Stimulated activated CD8-positive, alpha-beta memory T cell treated with anti-CD3 and anti-CD28 coated beads, Interleukin-2, amount 100 ng/mL, for 48 hours (primary cell): Measurements from ENCODE around the gene RUNDC3A.

Experiments
- DNase-seq, 2 donors: peaks; one replicate each; pipeline ENCODE4 v3.0.0-alpha.2; 2020; ENCODE audit warnings: low read depth in 2 of 2

The RUNDC3A gene

DNA sequence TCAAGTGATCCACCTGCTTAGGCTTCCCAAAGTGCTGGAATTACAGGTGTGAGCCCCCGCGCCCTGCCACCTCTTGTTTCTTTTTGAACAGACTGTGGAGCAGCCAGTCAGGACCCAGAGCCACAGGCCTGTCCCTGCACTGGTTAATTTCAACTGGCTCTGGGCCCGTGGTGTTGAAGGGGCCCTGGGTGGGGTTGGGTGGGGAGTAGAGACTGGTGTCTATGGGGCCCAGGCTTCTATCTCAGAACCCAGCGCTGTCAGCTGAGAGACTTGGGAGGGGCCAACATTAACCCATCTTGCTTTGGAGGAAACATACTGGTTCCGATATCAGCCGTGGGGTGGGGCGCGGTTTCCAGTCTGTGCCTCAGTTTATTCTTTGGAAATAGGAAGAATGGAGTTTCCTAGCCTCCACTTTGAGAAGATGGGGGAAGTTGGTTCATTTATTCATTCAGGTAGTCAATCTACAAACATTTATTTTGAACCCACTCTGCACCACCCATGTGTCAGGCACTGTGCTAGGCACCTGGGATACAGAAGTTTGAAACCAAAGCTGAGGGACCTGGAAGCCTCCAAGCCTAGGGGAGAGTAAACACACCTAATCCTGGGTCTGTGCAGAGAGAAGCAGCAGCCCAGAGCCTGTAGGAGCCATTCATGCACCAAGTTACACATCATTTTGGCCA lies 24.9 kb upstream of the RUNDC3A start:
- DNase-seq = no peak

DNA sequence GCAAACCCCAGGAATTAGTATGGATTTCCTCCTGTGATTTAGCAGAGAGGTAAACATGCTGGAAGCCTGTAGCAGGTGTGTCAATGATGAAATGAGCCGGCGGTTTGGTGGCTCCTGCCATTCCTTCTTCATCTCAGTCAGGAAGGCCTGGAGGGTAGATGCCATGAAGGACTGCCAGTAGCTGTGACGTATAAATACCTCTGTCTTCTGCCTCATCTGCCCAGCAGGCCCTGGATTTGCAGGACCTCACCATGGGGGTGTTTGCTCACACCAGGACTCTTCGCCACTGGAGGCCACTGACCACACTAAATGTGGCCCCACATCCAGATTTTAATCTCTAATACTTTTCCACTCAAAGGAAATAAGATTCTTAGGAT lies 24.4 kb upstream of the RUNDC3A start:
- no peak for DNase-seq

DNA sequence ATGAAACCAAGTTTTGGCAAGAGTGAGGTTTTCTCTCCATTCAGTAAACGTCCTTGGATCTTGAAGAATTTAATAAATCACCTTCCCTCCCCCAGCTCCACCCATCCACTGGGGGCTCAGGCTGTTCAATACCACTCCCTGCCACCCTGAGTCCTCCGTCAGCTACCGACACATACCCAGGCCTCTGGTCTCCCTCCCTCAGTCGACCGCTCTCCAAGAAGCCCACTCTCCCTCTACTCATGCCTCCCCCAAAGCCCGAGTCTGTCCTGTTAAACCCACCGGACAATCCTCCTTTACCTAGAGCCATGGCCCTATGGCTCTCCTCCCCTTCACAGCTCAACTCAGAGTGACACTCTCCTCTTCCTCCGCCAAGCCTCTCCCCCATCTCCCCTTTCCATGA lies 20.8 kb upstream of the RUNDC3A start:
- no peak for DNase-seq

DNA sequence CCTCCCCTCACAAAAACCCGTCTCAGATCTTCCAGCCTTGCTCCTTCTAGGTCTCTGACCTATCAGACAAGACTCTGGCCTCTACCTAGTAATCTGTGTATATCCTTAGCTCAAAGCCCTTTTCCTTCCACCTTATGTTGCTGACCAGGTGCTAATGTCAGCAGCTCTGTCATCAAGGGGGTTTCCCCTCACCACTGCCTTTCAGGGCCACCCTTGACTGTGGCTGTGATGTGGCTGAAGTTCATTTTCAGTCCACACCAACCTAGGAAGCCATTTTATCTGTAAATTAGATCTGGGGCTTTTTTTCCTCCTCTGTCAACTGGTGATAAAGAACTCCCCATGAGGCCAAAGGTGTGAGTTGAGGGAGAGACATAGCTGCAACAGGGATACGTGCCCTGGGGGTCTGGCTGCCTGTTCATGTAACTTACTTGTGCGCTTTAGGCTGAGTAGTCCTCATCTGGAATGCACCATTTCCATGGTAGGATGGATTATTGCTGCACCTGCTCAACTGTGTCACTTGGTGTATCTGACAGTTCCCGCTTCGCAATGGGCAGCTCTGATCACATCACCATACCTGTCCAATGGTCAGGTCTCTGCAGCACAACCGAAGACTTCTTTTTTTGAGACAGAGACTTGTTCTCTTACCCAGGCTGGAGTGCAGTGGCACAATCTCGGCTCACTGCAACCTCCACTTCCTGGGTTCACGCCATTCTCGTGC lies 14.7 kb upstream of the RUNDC3A start:
- no peak for DNase-seq

DNA sequence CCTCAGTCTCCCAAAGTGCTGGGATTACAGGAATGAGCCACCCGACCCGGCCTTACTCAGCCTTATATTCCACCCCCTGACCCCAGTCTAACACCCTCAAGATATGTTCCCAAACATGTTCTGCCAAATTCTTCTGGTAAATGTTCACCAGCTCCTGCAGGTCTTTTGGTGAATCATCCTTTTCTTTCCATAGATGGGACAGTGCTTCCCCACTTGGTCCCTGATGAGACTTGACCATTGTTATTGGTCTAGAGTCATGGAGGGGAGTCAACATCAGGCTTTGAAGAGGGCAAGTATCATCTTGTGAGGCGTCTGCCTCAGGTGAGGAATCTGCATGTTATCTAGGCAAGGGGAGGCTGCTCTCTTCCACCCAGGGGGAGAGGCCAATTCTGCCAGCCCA lies 10.4 kb upstream of the RUNDC3A start:
- no peak for DNase-seq

DNA sequence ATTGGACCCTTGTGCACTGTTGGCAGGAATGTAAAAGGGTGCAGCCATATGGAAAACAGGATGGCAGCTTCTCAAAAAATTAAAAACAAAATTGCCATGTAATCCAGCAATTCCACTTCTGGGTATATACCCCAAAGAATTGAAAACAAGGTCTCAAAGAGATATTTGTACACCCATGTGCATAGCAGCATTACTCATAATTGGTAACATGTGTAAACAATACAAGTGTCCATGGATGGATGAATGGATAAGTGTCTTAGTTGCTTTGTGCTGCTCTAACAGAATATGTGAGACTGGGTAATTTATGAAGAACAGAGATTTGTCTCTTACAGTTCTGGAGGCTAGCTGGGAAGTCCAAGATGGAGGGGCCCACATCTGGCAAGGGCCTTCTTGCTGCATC lies 3.8 kb upstream of the RUNDC3A start:
- DNase-seq = no peak

DNA sequence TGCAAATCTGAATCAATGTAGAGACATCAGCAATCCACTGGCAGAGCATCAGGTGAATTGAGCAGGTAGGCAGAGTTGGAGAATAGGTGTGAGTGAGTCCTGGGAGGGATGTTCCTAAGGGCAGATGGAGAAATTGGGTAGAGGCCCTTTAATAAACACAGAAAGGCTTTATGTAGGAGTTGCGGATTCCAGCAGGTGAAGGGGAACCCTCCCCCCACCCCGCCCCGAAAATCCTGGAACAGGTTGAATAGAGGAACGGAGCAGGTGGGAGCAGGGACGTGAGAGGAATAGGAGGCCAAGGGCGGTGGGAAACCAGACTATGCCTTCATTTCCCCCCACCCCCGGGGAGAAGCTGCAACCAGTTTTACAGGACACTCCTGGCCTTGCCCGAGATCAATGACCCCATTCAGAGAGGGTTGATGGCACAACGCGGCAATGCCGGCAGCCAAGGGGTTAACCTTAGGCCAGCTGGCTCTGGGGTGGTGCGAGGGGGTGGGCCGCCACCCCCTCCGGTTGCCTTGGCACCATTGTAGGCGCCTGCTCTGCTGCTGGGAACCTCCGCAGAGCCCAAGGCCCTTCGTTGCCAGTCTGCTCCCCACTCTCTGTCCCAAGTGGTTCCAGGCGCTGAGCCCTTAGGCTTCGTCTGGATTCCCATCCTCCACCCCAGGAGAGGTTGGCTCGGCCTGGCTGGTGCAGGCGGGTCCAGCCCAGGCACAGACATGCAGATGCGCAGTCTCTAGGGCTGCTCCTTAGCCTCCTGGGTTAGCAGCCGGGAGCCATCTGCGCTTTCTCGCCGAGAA lies 814 bp upstream of the RUNDC3A start:
- no peak for DNase-seq

DNA sequence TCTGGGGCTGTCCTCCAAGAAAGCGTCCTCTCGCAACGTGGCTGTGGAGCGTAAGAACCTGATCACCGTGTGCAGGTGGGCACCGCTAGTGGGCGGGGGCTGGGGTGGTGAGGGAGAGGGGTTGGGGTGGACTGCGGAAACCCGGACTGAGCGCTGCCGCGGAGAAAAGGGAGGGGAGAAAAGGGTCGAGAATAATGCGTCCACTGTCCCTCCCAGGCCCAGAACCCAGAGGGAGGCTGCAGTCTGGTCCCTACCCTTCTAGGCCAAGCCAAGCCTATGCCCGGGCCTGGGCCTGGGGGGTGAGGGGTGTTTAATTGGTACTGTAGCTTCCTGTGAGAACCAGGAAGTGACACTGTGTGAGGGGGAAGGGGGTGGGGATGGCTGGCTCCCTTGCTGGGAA lies 464 bp downstream of the RUNDC3A start:
- DNase-seq = no peak

DNA sequence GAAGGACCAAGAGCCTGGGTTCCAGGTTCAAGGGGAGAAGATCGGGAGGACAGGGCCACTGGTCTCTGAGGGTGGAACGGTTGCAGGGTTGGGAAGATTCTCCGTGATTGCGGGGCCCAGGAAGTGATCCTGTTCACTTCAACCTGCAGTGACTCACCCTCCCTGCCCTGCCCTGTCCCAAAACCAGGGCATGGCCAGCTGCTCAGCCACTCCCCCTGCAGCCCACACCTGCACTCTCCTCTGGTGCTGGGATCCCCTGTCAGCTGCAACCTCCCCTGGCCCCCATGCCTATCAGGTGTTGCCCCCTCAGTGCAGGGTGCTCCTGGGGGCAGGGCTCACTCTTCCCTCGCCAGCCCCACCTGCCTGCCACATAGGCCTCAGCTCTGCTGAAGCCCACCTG lies 1.1 kb downstream of the RUNDC3A start:
- no peak for DNase-seq

DNA sequence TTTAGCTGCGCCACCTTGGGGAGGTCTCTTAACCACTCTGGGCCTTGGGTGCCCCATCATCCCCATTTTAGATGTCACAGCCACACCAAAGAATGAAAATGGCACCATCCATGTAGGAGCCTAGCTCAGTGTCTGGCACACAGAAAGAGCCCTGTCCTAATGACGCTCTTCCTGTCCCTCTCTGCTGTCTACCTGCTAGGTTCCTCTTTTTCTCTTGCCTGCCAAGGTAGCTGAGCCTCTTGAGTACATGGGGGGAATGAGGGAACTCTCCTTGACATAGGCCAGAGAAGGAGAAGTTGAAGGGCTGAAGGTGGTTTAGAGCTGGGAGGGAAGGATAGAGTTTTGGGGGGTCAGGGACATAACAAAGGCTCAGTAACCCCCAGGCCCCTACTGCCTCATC lies 1.8 kb downstream of the RUNDC3A start:
- no peak for DNase-seq

DNA sequence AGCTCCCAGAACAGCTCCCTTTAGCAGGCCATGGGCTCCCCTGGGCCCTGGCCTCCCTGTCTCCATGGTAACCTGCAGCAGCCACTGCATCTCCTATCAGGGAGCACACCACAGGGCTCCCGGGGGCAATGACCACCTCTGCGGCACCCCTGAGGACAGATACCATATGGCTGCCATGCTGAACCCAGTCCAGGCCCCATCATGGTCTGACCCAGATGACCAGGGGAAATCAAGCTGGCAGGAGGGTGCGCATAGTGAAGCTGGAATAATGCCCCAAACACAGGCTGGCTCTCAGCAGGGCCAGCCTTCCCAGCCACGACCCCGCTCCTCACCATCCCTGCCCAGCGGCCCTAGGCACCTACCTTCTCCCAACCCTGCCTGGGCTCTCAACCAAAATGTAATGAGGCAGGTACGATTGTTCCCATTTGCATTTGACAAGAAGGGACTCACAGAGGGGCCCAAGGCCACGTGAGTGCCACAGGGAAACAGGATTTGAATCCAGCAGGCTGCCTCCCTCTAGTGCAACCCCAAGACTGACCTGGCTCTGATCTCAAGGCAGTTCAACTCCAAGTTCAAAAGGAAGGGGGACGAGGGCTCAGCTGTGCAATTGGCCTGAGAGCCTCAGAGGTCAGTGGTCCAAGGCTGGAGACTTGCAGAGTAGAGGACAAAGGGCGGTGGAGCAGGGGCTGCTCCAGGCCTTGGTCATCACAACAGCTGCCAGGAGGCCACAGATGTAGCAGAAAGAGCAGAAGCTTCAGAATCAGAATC lies 2.4 kb downstream of the RUNDC3A start:
- no peak for DNase-seq

DNA sequence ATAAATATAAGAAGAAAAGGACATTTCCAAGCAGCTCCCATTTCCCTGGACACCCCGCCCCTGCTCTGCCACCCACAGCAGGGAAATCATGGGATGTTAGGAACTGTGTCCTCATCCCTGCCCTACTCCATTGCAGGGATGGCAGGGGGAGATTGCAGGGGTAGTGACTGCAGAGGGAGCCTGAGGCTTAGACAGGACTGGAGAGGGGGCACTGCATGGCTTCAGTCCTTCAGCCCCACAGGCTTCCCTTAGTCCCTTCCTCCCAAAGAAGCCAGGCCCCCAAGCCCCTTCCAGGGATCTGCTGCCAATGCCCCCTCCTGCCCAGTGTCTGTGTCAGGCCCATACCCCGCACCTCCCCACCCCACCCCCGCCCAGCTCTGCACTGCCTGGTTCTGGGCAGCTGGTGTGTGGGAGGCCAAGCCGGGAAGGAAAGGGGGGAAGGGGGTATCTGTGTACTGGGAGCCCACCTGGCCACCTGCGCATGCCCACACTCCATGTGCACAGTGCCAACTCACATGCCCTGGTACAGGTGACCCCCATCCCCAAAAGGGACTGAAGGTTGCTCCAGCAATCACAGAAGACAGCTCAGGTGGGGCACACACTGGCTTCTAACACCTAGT lies 3.3 kb downstream of the RUNDC3A start:
- DNase-seq = no peak

DNA sequence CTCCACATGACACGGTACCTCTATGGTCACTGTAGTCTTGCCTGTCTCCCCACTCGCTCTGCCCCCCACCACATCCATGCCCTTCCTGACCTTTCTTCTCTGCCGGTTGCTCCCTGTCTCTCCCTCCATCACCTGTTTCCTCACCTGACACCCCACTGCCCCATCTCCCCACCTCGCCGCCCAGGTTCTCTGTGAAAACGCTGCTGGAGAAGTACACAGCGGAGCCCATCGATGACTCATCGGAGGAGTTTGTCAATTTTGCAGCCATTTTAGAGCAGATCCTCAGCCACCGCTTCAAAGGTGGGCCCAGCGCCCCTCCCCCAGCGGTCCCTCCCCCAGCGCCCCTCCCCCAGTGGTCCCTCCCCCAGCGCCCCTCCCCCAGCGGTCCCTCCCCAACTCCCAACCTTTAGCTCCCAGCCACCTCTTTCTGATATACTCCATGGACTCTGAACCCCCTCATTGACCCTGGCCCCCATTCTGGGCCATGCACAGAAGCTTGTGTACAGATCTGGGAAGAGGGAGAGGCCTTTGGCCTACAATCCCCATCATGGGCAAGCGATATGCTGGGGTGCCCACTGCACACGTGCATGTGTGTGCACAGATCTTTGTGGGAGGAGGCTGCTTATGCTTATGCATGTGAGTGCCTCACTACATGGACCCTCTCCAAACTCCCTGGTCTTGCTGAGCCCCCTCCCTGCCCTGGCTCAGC lies 4.1 kb downstream of the RUNDC3A start:
- no peak for DNase-seq

DNA sequence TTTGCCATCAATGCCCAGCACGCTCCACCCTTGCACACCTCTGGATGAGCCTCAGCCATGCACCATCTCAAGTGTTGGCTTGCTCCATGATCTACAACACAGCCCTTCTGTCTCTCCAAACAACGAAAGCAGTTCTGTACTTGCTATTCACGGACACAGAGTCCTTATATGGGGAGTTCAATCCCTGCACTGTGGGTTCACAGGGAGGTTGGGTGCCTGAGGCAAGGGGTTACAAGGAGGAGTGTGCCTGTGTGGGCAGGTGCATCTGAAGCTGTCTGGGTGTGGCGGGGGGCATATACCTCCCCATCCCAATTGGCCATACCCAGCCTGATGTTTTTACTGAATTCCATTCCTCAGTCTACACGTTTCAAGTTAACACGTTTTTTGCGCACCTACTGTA lies 5.6 kb downstream of the RUNDC3A start:
- DNase-seq = no peak

DNA sequence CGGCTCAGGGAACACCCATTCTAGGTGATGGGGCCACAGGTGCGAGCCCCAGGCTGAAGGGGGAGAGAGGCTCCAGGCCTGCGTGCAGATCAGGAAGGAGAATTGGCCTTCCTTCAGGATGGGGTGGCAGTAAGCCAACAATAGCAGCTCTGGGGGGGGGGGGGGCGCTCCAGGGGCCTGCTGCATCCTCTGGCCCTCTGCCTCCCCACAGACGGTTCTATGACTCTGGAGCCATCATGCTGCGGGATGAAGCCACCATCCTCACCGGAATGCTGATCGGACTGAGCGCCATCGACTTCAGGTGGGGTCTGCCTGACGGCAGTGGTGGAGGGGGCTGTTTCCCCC lies 6.1 kb downstream of the RUNDC3A start:
- no peak for DNase-seq

DNA sequence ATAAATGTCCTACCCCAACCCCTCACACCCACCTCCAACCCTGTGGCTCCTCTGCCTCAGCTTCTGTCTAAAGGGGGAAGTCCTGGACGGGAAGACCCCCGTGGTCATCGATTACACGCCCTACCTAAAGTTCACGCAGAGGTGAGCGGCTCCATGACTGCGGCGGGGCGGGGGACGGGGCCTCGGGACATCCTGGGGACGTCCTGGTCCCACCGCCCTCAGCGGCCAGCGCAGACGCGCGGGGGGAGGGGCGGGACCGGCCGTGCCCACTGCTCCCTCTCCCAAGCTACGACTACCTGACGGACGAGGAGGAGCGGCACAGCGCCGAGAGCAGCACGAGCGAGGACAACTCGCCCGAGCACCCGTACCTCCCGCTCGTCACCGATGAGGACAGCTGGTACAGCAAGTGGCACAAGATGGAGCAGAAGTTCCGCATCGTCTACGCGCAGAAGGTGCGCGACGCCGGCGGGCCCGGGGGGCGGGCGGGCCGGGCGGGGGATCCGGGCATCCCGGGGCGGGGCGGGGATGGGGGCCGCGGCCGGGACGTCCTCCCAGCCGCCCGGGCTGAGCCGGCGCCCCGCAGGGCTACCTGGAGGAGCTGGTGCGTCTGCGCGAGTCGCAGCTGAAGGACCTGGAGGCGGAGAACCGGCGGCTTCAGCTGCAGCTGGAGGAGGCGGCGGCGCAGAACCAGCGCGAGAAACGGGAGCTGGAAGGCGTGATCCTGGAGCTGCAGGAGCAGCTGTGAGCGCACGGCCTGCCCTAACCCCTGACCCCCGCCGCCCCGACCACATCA lies 6.7 kb downstream of the RUNDC3A start:
- DNase-seq = peak in 1 of 2 donors; percentile 41

DNA sequence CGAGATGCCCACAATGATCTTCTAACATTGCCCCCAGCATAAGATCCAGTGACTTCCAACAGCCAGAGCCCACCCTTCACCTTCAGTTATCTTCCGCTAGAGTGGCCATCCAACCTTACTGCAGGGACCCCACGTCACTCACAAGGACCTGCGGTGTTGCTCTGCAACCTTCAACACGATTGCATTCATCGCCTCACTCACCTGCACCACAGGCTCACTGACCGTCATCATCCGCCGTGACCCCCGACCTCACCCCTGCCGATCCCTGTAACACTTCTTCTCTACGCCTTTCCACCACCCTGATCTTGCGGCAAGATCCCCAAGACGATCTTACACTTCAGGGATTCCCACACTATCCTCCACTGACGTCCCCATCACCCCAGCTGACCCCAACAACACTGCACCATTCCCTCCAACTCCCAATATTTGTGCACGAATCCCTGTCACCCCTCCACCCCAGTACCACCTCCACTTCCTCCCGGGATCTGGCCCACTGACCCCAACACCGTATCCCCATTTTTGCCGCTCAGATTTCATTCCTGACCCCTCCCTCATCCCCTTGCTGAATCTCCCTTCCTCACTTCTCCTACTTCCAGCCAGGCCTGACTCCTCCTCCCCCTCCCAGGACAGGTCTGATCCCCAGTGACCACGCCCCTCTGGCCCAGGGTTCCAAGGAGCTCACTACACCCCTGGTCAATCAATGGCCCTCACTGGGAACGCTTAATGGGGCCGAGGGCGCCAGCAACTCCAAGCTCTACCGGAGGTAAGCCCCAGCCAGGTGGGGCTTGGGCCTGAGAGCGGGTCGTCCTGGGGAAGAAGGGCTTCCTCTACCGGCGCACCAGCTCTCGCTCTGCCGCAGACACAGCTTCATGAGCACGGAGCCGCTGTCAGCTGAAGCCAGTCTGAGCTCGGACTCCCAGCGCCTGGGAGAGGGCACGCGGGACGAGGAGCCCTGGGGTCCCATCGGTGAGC lies 7.6 kb downstream of the RUNDC3A start:
- DNase-seq = no peak

DNA sequence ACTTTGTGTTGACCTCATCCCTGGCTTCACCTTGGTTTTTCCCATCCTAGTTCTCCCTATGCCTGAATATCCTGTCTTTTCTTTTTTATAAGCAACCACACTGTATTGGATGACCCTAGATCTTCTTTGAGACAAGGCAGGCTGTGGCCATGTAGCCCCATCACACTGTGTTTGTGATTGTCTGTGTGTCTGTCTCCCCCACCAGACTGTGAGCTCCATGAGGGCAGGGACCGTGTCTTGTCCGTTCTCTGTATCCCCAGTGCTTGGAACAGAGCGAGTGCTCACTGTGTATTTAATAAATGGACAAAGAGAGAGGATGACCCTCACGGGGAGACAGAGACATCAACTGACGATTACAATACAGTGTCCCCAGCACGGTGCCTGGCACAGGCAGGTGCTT lies 9.1 kb downstream of the RUNDC3A start:
- no peak for DNase-seq
